HEK293 (cell line): ENCODE results near the gene MYCBPAP.

ENCODE experiments used
- BCL11B ChIP-seq: fragments of 450-650 bp; formaldehyde crosslinking; IDR thresholded peaks from 2 replicates; pipeline ENCODE4 v1.5.1; 2016; ENCODE audit warnings: low read depth, missing biosample characterization, missing genetic modification characterization
- EGR2 ChIP-seq: fragments of 450-650 bp; formaldehyde crosslinking; IDR thresholded peaks from 2 replicates; pipeline ENCODE4 v1.5.1; 2016; ENCODE audit warnings: low read depth, missing biosample characterization, missing genetic modification characterization
- GLI2 ChIP-seq: fragments of 450-650 bp; formaldehyde crosslinking; IDR thresholded peaks from 2 replicates; pipeline ENCODE4; 2017; ENCODE audit warnings: missing biosample characterization, missing genetic modification characterization, low read depth, borderline replicate concordance
- HOXA7 ChIP-seq: sonication (generic); formaldehyde crosslinking; IDR thresholded peaks from 2 replicates; pipeline ENCODE4 v1.8.1; 2022; ENCODE audit warnings: missing genetic modification reagents, borderline replicate concordance
- HOXD13 ChIP-seq: sonication (generic); formaldehyde crosslinking; IDR thresholded peaks from 2 replicates; pipeline ENCODE4 v1.8.0; 2022; ENCODE audit warnings: missing genetic modification reagents, borderline replicate concordance
- INSM2 ChIP-seq: fragments of 450-650 bp; formaldehyde crosslinking; IDR thresholded peaks from 2 replicates; pipeline ENCODE4 v1.5.1; 2016; ENCODE audit warnings: missing biosample characterization, missing genetic modification characterization
- KLF17 ChIP-seq: fragments of 450-650 bp; formaldehyde crosslinking; IDR thresholded peaks from 2 replicates; pipeline ENCODE4 v1.5.1; 2016; ENCODE audit warnings: missing biosample characterization, missing genetic modification characterization
- MZF1 ChIP-seq: fragments of 450-650 bp; formaldehyde crosslinking; IDR thresholded peaks from 2 replicates; pipeline ENCODE4 v1.5.1; 2017; ENCODE audit warnings: missing biosample characterization, missing genetic modification characterization, borderline replicate concordance
- REST ChIP-seq: fragments of 450-650 bp; formaldehyde crosslinking; IDR thresholded peaks from 2 replicates; pipeline ENCODE4 v1.5.1; 2016; ENCODE audit warnings: missing biosample characterization, missing genetic modification characterization
- SALL2 ChIP-seq: fragments of 450-650 bp; formaldehyde crosslinking; IDR thresholded peaks from 2 replicates; pipeline ENCODE4 v1.5.0; 2017; ENCODE audit warnings: missing biosample characterization, mild to moderate bottlenecking, missing genetic modification characterization, borderline replicate concordance
- ZBTB26 ChIP-seq: fragments of 450-650 bp; formaldehyde crosslinking; optimal IDR thresholded peaks from 2 replicates; pipeline ENCODE3; 2016; ENCODE audit warnings: missing biosample characterization, mild to moderate bottlenecking, missing genetic modification characterization
- ZFP37 ChIP-seq: fragments of 450-650 bp; formaldehyde crosslinking; IDR thresholded peaks from 2 replicates; pipeline ENCODE4 v1.5.1; 2016; ENCODE audit warnings: missing biosample characterization, missing genetic modification characterization
- ZFP69B ChIP-seq: fragments of 450-650 bp; formaldehyde crosslinking; IDR thresholded peaks from 2 replicates; pipeline ENCODE4 v1.5.1; 2016; ENCODE audit warnings: missing biosample characterization, missing genetic modification characterization
- ZNF112 ChIP-seq: fragments of 450-650 bp; formaldehyde crosslinking; IDR thresholded peaks from 2 replicates; pipeline ENCODE4 v1.5.0; 2017; ENCODE audit warnings: missing biosample characterization, missing genetic modification characterization
- ZNF184 ChIP-seq: fragments of 450-650 bp; IDR thresholded peaks from 2 replicates; pipeline ENCODE4 v1.5.1; 2018; ENCODE audit warnings: missing biosample characterization, mild to moderate bottlenecking, missing genetic modification characterization
- ZNF19 ChIP-seq: fragments of 450-650 bp; formaldehyde crosslinking; IDR thresholded peaks from 2 replicates; pipeline ENCODE4; 2016; ENCODE audit warnings: missing biosample characterization, missing genetic modification characterization, low read depth
- ZNF2 ChIP-seq: fragments of 450-650 bp; formaldehyde crosslinking; IDR thresholded peaks from 2 replicates; pipeline ENCODE4 v1.5.1; 2016; ENCODE audit warnings: missing biosample characterization, missing genetic modification characterization
- ZNF23 ChIP-seq: fragments of 450-650 bp; formaldehyde crosslinking; IDR thresholded peaks from 2 replicates; pipeline ENCODE4 v1.5.1; 2016; ENCODE audit warnings: missing biosample characterization, missing genetic modification characterization, borderline replicate concordance
- ZNF350 ChIP-seq: fragments of 450-650 bp; formaldehyde crosslinking; IDR thresholded peaks from 2 replicates; pipeline ENCODE4 v1.5.0; 2017; ENCODE audit warnings: missing biosample characterization, mild to moderate bottlenecking, missing genetic modification characterization
- ZNF558 ChIP-seq: fragments of 450-650 bp; formaldehyde crosslinking; IDR thresholded peaks from 2 replicates; pipeline ENCODE4 v1.5.1; 2016; ENCODE audit warnings: missing biosample characterization, missing genetic modification characterization
- ZNF600 ChIP-seq: fragments of 450-650 bp; formaldehyde crosslinking; IDR thresholded peaks from 2 replicates; pipeline ENCODE4 v1.5.1; 2016; ENCODE audit warnings: missing biosample characterization, missing genetic modification characterization
- ZNF610 ChIP-seq: fragments of 450-650 bp; formaldehyde crosslinking; IDR thresholded peaks from 2 replicates; pipeline ENCODE4 v1.5.1; 2016; ENCODE audit warnings: missing biosample characterization, missing genetic modification characterization, borderline replicate concordance
- ZNF621 ChIP-seq: fragments of 450-650 bp; formaldehyde crosslinking; IDR thresholded peaks from 2 replicates; pipeline ENCODE4 v1.5.1; 2017; ENCODE audit warnings: missing biosample characterization, missing genetic modification characterization
- ZSCAN18 ChIP-seq: fragments of 450-650 bp; formaldehyde crosslinking; IDR thresholded peaks from 2 replicates; pipeline ENCODE4 v1.5.1; 2016; ENCODE audit warnings: missing biosample characterization, missing genetic modification characterization
- ZSCAN4 ChIP-seq: fragments of 450-650 bp; formaldehyde crosslinking; IDR thresholded peaks from 2 replicates; pipeline ENCODE4 v1.5.1; 2017; ENCODE audit warnings: missing biosample characterization, missing genetic modification characterization

MYCBPAP gene

GRCh38 chr17:50541716-50542688 lies 33.8 kb downstream of the MYCBPAP start (continued):
- TF ChIP-seq ZNF112 (tag by site-specific recombination) (no peak), GLI2 (tag by site-specific recombination) (no peak), INSM2 (tag by site-specific recombination) (no peak), ZNF19 (tag by site-specific recombination) (no peak), HOXA7 (CRISPR knock-in tag) (no peak), ZNF350 (tag by site-specific recombination) (no peak), ZNF2 (tag by site-specific recombination) (no peak), ZNF558 (tag by site-specific recombination) (no peak), REST (tag by site-specific recombination) (no peak), ZFP37 (no peak), KLF17 (peak; percentile 72; the same call in 1 of the 2 replicates), ZNF600 (tag by site-specific recombination) (peak; percentile 84), ZSCAN4 (tag by site-specific recombination) (no peak), ZNF621 (tag by site-specific recombination) (no peak), ZNF184 (tag by site-specific recombination) (no peak), HOXD13 (CRISPR knock-in tag) (no peak), ZNF23 (tag by site-specific recombination) (no peak), ZNF610 (no peak), SALL2 (tag by site-specific recombination) (no peak), ZSCAN18 (no peak), ZFP69B (peak; percentile 47; the same call in 1 of the 2 replicates), MZF1 (tag by site-specific recombination) (no peak), EGR2 (tag by site-specific recombination) (peak; percentile 87), BCL11B (0 out of 2 replicates have a peak, but pooled peaks have one; percentile 9), ZBTB26 (tag by site-specific recombination) (peak; percentile 52)
